WTC11 (cell line): ENCODE results near the gene ST8SIA6. TPM values are rescaled to one million over a fixed set of nuclear protein-coding genes. Genes with fewer than 3 reads are reported as not detected.

ENCODE experiments used
- ATAC-seq: fragments of 200-7000 bp; cut with Tn5 transposase; 2 replicates; pipeline ENCODE4 v1.10.0; 2021; ENCODE audit warnings: mild to moderate bottlenecking, moderate library complexity
- CTCF ChIA-PET: fragments of 300-600 bp; sonication (Branson Sonifier 250); formaldehyde crosslinking; loops from one replicate; lab custom pipeline; 2021; ENCODE audit warnings: antibody characterized with exemption; lab: Charles Lee
- POLR2A ChIA-PET: fragments of 350-600 bp; sonication (Branson Sonifier 250); formaldehyde crosslinking; loops from one replicate; lab custom pipeline; 2021; ENCODE audit warnings: antibody characterized with exemption; lab: Charles Lee
- DNase-seq: peaks from one replicate; pipeline ENCODE4 v3.0.0; 2021; ENCODE audit warnings: low spot score
- H3K27ac Mint-ChIP-seq: 2 replicates; pipeline ENCODE4 v1.8.0; 2021; ENCODE audit warnings: mixed read lengths
- H3K27me3 Mint-ChIP-seq: 2 replicates; pipeline ENCODE4 v1.8.0; 2021; ENCODE audit warnings: low read depth, mild to moderate bottlenecking, moderate library complexity, mixed read lengths
- H3K36me3 Mint-ChIP-seq: 2 replicates; pipeline ENCODE4 v1.8.0; 2021; ENCODE audit warnings: mixed read lengths
- H3K4me1 Mint-ChIP-seq: 2 replicates; pipeline ENCODE4 v1.8.0; 2022; ENCODE audit warnings: mixed read lengths
- H3K4me3 Mint-ChIP-seq: 2 replicates; pipeline ENCODE4 v1.8.0; 2021; ENCODE audit warnings: mild to moderate bottlenecking, moderate library complexity, mixed read lengths
- H3K9me3 Mint-ChIP-seq: 2 replicates; pipeline ENCODE4 v1.8.0; 2021; ENCODE audit warnings: mixed read lengths
- ELF4 ChIP-seq: sonication (generic); formaldehyde crosslinking; IDR thresholded peaks from 2 replicates; pipeline ENCODE4 v1.8.1; 2022; ENCODE audit warnings: low read depth, mild to moderate bottlenecking, moderate library complexity, missing genetic modification reagents
- ESRRA ChIP-seq: sonication (generic); formaldehyde crosslinking; IDR thresholded peaks from 2 replicates; pipeline ENCODE4 v1.8.1; 2022; ENCODE audit warnings: mild to moderate bottlenecking, missing genetic modification reagents, borderline replicate concordance
- GABPB1 ChIP-seq: sonication (generic); formaldehyde crosslinking; IDR thresholded peaks from 2 replicates; pipeline ENCODE4 v1.8.1; 2023; ENCODE audit warnings: mild to moderate bottlenecking, missing genetic modification reagents
- GRHL2 ChIP-seq: fragments of 250-450 bp; sonication (Bioruptor Pico); IDR thresholded peaks from 2 replicates; pipeline ENCODE4 v1.8.0; 2022; ENCODE audit warnings: mild to moderate bottlenecking, moderate library complexity; ENCODE audit not compliant: insufficient replicate concordance, severe bottlenecking
- HMGXB4 ChIP-seq: sonication (generic); formaldehyde crosslinking; IDR thresholded peaks from 2 replicates; pipeline ENCODE4 v1.8.1; 2023; ENCODE audit warnings: mild to moderate bottlenecking, moderate library complexity, missing genetic modification reagents
- IRF1 ChIP-seq: sonication (generic); formaldehyde crosslinking; IDR thresholded peaks from 2 replicates; pipeline ENCODE4 v1.8.0; 2023; ENCODE audit warnings: missing genetic modification reagents
- KAT7 ChIP-seq: sonication (generic); formaldehyde crosslinking; IDR thresholded peaks from 2 replicates; pipeline ENCODE4 v1.8.1; 2023; ENCODE audit warnings: missing genetic modification reagents, mild to moderate bottlenecking, borderline replicate concordance
- NFYB ChIP-seq: sonication (generic); formaldehyde crosslinking; conservative IDR thresholded peaks from 2 replicates; pipeline ENCODE4 v1.8.0; 2022; ENCODE audit warnings: low read depth, missing genetic modification reagents
- NR3C1 ChIP-seq: sonication (generic); formaldehyde crosslinking; conservative IDR thresholded peaks from 2 replicates; pipeline ENCODE4 v1.8.1; 2023; ENCODE audit warnings: low read depth, mild to moderate bottlenecking, missing genetic modification reagents
- PRRX2 ChIP-seq: fragments of 250-450 bp; sonication (Bioruptor Pico); IDR thresholded peaks from 2 replicates; pipeline ENCODE4 v1.8.0; 2021; ENCODE audit warnings: mild to moderate bottlenecking
- RORB ChIP-seq: fragments of 250-450 bp; sonication (Bioruptor Pico); IDR thresholded peaks from 2 replicates; pipeline ENCODE4 v1.9.0; 2021; ENCODE audit warnings: mild to moderate bottlenecking
- ZBTB43 ChIP-seq: sonication (generic); formaldehyde crosslinking; IDR thresholded peaks from 2 replicates; pipeline ENCODE4 v1.8.1; 2023; ENCODE audit warnings: mild to moderate bottlenecking, missing genetic modification reagents
- total RNA-seq: library from RNA; stranded (reverse); gene quantifications from 3 replicates; pipeline ENCODE4 v1.2.3, GENCODE V29; 2021
- TF ChIP-seq, protein P1 (sequence below): sonication (generic); formaldehyde crosslinking; IDR thresholded peaks from 2 replicates; pipeline ENCODE4 v1.8.1; 2023; ENCODE audit warnings: mild to moderate bottlenecking, missing genetic modification reagents, borderline replicate concordance
- TF ChIP-seq, protein P2 (sequence below): fragments of 250-450 bp; sonication (Bioruptor Pico); IDR thresholded peaks from 2 replicates; pipeline ENCODE4 v1.8.0; 2021; ENCODE audit warnings: mild to moderate bottlenecking
- TF ChIP-seq, protein P3 (sequence below): sonication (generic); formaldehyde crosslinking; IDR thresholded peaks from 2 replicates; pipeline ENCODE4 v1.8.1; 2023; ENCODE audit warnings: mild to moderate bottlenecking, missing genetic modification reagents, moderate library complexity

The ST8SIA6 gene
- total RNA-seq, 1 experiment from 2014 or later: 3.5 TPM

DNA sequence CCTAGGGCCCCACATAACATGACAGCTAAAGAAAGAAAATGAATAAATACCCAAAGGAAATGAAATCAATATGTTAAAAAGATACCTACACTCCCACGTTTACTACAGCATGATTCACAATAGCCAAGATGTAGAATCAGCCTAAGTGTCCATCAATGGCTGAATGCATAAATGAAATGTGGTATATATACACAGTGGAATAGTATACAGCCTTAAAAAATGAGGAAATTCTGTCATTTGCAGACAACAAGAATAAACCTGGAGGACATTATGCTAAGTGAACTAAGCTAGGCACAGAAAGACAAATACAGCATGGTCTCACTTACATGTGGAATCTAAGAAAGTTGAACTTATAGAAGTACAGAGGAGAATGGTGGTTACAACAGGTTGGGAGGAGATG is 102.9 kb downstream of the ST8SIA6 start:
- TF ChIP-seq NFYB: no peak
- TF ChIP-seq HMGXB4: no peak
- no peak for TF ChIP-seq PRRX2 (CRISPR knock-in tag)
- no peak for TF ChIP-seq KAT7 (CRISPR knock-in tag)
- Mint-ChIP-seq H3K36me3 (no peaks in the 10 kb centered on the region), H3K27me3 (no peaks in the 10 kb centered on the region), H3K27ac (no peak overlapping the region), H3K4me1 (0 out of 2 replicates have a peak, but pooled peaks cover 4% of the 10 kb centered on the region), H3K9me3 (peaks cover 7% of the 10 kb centered on the region), H3K4me3 (no peak overlapping the region)
- DNase-seq (no peak), ATAC-seq (no peak)
- ChIA-PET POLR2A (interaction anchor here (0.5 kb wide), 1 partner anchor 213 kb away, joined by 3 read pairs; no protein-coding TSS in a partner anchor), CTCF (no interaction called here)

DNA sequence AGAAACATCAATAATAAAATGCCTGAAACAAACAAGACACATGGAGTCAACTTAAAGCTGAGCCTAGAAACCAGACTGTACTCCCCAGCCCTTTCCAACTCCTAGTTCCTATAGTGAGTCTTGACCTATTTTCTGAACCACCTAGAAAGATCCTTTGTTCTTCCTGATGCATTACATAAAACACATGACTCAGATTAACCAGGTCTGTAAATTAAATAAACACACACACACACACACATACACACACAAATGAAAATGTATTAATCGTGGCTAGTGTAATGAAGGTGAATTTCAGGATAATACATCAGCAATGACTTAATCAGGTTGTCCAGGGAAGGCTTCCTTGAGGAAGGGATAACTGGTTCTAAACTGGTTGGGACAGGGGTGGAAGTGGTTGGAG is 104.7 kb downstream of the ST8SIA6 start:
- TF ChIP-seq IRF1 (no peak), RORB (CRISPR knock-in tag) (no peak), GABPB1 (no peak), GRHL2 (CRISPR knock-in tag) (no peak), NR3C1 (CRISPR knock-in tag) (no peak), ELF4 (CRISPR knock-in tag) (no peak), KAT7 (CRISPR knock-in tag) (no peak), ZBTB43 (no peak), ESRRA (CRISPR knock-in tag) (no peak)
- TF ChIP-seq, protein P1, sequence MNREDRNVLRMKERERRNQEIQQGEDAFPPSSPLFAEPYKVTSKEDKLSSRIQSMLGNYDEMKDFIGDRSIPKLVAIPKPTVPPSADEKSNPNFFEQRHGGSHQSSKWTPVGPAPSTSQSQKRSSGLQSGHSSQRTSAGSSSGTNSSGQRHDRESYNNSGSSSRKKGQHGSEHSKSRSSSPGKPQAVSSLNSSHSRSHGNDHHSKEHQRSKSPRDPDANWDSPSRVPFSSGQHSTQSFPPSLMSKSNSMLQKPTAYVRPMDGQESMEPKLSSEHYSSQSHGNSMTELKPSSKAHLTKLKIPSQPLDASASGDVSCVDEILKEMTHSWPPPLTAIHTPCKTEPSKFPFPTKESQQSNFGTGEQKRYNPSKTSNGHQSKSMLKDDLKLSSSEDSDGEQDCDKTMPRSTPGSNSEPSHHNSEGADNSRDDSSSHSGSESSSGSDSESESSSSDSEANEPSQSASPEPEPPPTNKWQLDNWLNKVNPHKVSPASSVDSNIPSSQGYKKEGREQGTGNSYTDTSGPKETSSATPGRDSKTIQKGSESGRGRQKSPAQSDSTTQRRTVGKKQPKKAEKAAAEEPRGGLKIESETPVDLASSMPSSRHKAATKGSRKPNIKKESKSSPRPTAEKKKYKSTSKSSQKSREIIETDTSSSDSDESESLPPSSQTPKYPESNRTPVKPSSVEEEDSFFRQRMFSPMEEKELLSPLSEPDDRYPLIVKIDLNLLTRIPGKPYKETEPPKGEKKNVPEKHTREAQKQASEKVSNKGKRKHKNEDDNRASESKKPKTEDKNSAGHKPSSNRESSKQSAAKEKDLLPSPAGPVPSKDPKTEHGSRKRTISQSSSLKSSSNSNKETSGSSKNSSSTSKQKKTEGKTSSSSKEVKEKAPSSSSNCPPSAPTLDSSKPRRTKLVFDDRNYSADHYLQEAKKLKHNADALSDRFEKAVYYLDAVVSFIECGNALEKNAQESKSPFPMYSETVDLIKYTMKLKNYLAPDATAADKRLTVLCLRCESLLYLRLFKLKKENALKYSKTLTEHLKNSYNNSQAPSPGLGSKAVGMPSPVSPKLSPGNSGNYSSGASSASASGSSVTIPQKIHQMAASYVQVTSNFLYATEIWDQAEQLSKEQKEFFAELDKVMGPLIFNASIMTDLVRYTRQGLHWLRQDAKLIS (CRISPR knock-in tag): no peak
- TF ChIP-seq, protein P2, sequence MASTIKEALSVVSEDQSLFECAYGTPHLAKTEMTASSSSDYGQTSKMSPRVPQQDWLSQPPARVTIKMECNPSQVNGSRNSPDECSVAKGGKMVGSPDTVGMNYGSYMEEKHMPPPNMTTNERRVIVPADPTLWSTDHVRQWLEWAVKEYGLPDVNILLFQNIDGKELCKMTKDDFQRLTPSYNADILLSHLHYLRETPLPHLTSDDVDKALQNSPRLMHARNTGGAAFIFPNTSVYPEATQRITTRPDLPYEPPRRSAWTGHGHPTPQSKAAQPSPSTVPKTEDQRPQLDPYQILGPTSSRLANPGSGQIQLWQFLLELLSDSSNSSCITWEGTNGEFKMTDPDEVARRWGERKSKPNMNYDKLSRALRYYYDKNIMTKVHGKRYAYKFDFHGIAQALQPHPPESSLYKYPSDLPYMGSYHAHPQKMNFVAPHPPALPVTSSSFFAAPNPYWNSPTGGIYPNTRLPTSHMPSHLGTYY (CRISPR knock-in tag): no peak
- TF ChIP-seq, protein P3, sequence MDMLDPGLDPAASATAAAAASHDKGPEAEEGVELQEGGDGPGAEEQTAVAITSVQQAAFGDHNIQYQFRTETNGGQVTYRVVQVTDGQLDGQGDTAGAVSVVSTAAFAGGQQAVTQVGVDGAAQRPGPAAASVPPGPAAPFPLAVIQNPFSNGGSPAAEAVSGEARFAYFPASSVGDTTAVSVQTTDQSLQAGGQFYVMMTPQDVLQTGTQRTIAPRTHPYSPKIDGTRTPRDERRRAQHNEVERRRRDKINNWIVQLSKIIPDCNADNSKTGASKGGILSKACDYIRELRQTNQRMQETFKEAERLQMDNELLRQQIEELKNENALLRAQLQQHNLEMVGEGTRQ (CRISPR knock-in tag): no peak
- CTCF ChIA-PET: no interaction called here
- no peak for ATAC-seq
- H3K36me3 Mint-ChIP-seq: no peaks in the 10 kb centered on the region
- POLR2A ChIA-PET: no interaction called here
- no peak for DNase-seq
- H3K4me3 Mint-ChIP-seq: no peak overlapping the region
- H3K27ac Mint-ChIP-seq: no peak overlapping the region
- H3K27me3 Mint-ChIP-seq: no peaks in the 10 kb centered on the region
- H3K9me3 Mint-ChIP-seq: peaks cover 7% of the 10 kb centered on the region
- 0 out of 2 replicates have a peak, but pooled peaks cover 4% of the 10 kb centered on the region for H3K4me1 Mint-ChIP-seq
